ENCODE measurements around the gene PTPRN2. TPM values are rescaled to one million over a fixed set of nuclear protein-coding genes. Genes with fewer than 3 reads are reported as not detected.

The PTPRN2 gene
- total RNA-seq, 1 experiment from 2014 or later: not detected

DNA sequence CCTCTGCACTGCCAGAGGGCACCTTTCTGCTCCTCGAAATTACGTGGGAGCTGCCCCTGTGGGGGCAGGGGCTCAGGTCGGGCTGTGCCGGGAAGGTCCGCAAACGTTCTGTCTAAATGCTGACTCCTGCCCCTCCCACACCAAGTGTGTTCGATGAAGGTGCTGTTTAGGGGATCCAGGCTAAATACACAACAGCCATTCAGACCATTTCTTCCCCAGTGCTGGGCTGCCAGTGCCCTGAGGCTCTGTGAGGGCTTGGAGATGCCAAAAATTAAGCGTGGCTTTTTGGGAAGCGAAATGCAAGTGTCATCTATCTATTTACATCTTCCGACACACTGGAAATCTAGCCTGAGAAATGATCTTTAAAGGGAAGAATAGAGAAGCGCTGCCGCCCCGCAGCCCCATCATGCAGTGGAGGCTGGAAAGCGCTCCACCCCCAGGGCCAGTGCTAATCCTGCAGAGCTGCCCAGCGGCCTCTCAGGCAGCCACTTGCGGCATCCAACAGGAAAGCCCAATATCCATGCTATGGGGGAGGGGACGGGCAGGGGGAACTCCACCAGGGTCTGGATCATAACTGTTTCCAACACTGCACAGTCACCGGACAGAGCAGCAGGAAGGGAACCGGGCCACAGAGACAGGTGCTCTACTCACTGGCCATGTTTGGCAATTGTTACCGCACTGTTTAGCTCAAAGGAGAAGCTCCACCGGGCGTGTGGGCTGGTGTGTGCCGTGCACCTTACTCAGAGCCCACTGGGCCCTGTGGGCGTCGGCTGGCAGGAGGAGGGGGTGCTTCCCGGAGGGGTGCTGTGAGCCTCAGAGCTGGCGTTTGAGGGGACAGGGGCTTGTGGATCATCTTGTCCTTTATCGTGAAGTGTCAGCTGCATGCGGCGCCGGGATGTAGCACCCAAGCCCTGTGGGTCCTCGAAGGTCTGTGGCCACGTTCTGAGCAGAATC lies 1045.3 kb downstream of the PTPRN2 start:
- Histone ChIP-seq H3K36me3 (ENCODE audit: low read depth) (no peaks in the 10 kb centered on the region), H3K4me2 (no peak overlapping the region), H3K4me1 (replicated peaks; ENCODE audit: insufficient read depth) (no peaks in the 10 kb centered on the region), H3K9me3 (ENCODE audit: insufficient read depth, low read depth) (no peaks in the 10 kb centered on the region), H3K9me2 (ENCODE audit: insufficient read depth) (no peaks in the 10 kb centered on the region), H3K79me2 (ENCODE audit: low read depth) (no peaks in the 10 kb centered on the region), H3F3A (ENCODE audit: insufficient read depth, low read depth) (no peaks in the 10 kb centered on the region), H3K4me3 (no peak overlapping the region), H4K20me1 (ENCODE audit: insufficient read depth) (no peaks in the 10 kb centered on the region), H2AFZ (no peak overlapping the region), H3K27ac (no peak overlapping the region), H3K27me3 (ENCODE audit: insufficient read depth, low read depth) (peaks cover 97% of the 10 kb centered on the region)
- no TSS peak for BruUV-seq (replicated peaks)
- TF ChIP-seq, protein P1, sequence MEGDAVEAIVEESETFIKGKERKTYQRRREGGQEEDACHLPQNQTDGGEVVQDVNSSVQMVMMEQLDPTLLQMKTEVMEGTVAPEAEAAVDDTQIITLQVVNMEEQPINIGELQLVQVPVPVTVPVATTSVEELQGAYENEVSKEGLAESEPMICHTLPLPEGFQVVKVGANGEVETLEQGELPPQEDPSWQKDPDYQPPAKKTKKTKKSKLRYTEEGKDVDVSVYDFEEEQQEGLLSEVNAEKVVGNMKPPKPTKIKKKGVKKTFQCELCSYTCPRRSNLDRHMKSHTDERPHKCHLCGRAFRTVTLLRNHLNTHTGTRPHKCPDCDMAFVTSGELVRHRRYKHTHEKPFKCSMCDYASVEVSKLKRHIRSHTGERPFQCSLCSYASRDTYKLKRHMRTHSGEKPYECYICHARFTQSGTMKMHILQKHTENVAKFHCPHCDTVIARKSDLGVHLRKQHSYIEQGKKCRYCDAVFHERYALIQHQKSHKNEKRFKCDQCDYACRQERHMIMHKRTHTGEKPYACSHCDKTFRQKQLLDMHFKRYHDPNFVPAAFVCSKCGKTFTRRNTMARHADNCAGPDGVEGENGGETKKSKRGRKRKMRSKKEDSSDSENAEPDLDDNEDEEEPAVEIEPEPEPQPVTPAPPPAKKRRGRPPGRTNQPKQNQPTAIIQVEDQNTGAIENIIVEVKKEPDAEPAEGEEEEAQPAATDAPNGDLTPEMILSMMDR (conservative IDR thresholded peaks at IDR 0.05): no peak
- TF ChIP-seq EZH2 (IDR thresholded peaks at IDR 0.05; ENCODE audit: low read depth): no peak
- ChIA-PET CTCF (no interaction called here), POLR2A (ENCODE audit: unreplicated experiment) (no interaction called here)
- no peak for DNase-seq
- intact Hi-C loops (cut with micrococcal nuclease; ENCODE audit: unreplicated experiment): no loop called here

DNA sequence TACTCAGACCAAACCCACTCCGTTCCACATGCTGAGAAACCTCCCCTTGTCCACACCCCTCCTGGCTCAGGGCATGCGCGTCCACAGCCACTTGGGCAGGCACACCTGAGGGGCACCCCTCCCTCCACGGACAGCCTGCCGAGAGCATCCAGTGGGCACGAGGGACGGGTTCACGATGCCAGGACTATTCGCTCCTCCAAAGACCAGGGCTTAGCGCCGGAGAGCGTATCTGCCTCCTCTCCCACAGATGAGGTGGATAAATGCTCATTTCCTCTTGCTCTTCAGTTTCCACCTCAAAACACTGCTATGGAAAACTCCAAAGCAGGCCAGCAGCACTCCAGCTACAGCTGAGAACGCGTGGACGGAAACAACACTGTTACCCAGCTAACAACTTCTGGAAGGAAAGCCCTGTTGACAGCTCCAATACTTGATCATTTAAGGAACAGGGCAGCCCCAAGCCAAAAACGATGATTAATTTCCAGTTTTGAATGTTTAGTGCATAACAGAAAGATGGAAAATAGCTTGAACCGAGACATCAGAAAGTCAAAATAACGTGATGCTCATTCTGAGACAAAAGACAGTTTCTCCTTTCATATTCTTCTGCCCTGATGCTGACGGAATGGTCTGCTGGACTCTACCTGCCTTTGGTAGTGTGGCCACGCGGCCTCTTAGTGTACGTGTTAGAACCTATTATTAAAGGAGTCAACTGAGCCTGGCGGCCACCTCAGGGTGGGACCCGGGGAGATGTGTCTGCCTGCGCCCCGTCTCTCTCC lies 1046.1 kb downstream of the PTPRN2 start:
- Histone ChIP-seq H4K20me1 (ENCODE audit: insufficient read depth) (no peaks in the 10 kb centered on the region), H3K4me1 (replicated peaks; ENCODE audit: insufficient read depth) (no peaks in the 10 kb centered on the region), H3K4me2 (no peak overlapping the region), H3K79me2 (ENCODE audit: low read depth) (no peaks in the 10 kb centered on the region), H3K4me3 (no peak overlapping the region), H3K9me3 (ENCODE audit: insufficient read depth, low read depth) (no peaks in the 10 kb centered on the region), H3K9me2 (ENCODE audit: insufficient read depth) (no peaks in the 10 kb centered on the region), H3F3A (ENCODE audit: insufficient read depth, low read depth) (no peaks in the 10 kb centered on the region), H3K27ac (no peak overlapping the region), H2AFZ (no peak overlapping the region), H3K27me3 (ENCODE audit: insufficient read depth, low read depth) (peaks cover 97% of the 10 kb centered on the region), H3K36me3 (ENCODE audit: low read depth) (no peaks in the 10 kb centered on the region)
- BruUV-seq (replicated peaks): no TSS peak
- CTCF ChIA-PET: no interaction called here
- TF ChIP-seq, protein P1 (conservative IDR thresholded peaks at IDR 0.05): no peak
- no peak for TF ChIP-seq EZH2 (IDR thresholded peaks at IDR 0.05; ENCODE audit: low read depth)
- POLR2A ChIA-PET (ENCODE audit: unreplicated experiment): no interaction called here
- intact Hi-C loops (cut with micrococcal nuclease; ENCODE audit: unreplicated experiment): no loop called here
- no peak for DNase-seq

DNA sequence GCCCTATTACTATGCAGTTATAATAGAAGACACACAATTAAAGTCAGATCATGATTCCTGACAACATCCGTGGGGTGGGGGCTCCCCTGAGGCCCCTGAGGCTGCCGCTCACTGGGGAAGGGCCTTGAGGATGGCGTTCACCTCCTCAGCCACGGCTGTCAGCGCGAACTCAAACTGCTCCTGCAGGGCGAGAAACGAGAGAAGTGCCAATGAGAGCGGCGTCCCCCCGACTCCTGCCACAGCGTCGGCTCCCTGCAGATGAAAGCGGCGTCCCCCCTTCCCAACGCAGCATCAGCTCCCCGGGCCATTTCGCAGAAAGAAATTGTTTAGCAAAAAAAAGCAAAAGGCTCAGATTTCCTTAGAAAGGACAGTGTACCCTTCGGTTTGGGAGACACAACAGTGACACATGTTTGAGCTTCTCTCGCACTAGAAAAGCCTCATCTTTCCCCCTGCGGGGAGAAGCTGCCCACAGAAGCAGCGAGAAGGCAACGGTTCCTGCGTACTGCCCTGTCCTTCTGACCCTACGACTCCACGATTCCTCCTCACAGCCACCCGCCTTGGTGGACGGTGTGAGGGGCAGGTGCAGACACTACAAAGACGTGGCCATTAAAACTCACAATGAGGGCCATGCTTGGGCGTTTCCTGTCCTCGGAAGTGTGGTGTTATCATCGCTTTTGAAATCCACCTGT lies 1046.9 kb downstream of the PTPRN2 start:
- Histone ChIP-seq H3K9me2 (ENCODE audit: insufficient read depth) (no peaks in the 10 kb centered on the region), H3K4me2 (no peak overlapping the region), H3K27me3 (ENCODE audit: insufficient read depth, low read depth) (peaks cover 97% of the 10 kb centered on the region), H3K79me2 (ENCODE audit: low read depth) (no peaks in the 10 kb centered on the region), H3F3A (ENCODE audit: insufficient read depth, low read depth) (no peaks in the 10 kb centered on the region), H3K4me1 (replicated peaks; ENCODE audit: insufficient read depth) (no peaks in the 10 kb centered on the region), H3K4me3 (no peak overlapping the region), H3K9me3 (ENCODE audit: insufficient read depth, low read depth) (no peaks in the 10 kb centered on the region), H4K20me1 (ENCODE audit: insufficient read depth) (no peaks in the 10 kb centered on the region), H3K36me3 (ENCODE audit: low read depth) (no peaks in the 10 kb centered on the region), H3K27ac (no peak overlapping the region), H2AFZ (no peak overlapping the region)
- BruUV-seq (replicated peaks): no TSS peak
- ChIA-PET CTCF (no interaction called here), POLR2A (ENCODE audit: unreplicated experiment) (no interaction called here)
- TF ChIP-seq, protein P1 (conservative IDR thresholded peaks at IDR 0.05): no peak
- TF ChIP-seq EZH2 (IDR thresholded peaks at IDR 0.05; ENCODE audit: low read depth): no peak
- DNase-seq: no peak
- intact Hi-C loops (cut with micrococcal nuclease; ENCODE audit: unreplicated experiment): no loop called here

Data from PC-9 (cell line).